HG03342 (cell line): ENCODE measurements around the gene ZNF385D.

Experiments used
- ATAC-seq: cut with Tn5 transposase; IDR thresholded peaks from one replicate; pipeline ENCODE4 v1.9.1; 2021; ENCODE audit warnings: mild to moderate bottlenecking, moderate library complexity; ENCODE audit not compliant: unreplicated experiment

Gene ZNF385D

DNA sequence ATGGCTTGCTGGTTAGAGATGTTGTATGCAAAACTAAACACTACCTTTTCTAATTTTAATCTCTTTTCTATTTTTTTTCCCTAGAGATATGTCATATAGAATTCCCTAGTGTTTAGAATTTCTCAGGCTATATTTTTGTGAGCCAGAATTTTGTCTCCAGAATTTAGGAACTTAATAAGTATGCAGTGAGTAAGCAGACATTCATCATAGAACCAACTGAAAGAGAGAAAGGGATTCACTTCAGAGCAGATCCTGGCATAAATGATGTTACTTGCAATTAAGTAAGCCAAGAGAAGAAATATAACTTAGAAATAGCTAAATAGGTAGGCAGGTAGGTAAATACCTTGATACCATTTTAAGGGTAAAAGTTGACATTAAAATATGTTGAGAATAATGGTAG is 288.9 kb downstream of the ZNF385D start:
- no peak for ATAC-seq

DNA sequence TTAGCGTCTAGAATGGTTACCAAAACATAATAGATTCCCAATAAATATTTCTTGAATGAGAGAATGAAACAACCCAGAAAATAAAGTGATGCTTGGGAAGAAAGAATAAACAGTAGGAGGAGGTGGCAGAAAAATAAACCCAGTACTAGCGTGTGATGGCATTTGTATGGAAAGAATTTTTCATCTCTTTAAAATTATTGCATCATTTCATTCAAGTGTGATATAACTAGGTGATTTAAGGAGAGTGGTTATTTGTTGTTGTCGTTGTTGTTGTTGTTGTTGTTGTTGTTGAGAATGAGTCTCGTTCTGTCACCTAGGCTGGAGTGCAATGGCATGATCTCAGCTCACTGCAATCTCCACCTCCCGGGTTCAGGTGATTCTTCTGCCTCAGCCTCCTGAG is 293.9 kb downstream of the ZNF385D start:
- no peak for ATAC-seq

DNA sequence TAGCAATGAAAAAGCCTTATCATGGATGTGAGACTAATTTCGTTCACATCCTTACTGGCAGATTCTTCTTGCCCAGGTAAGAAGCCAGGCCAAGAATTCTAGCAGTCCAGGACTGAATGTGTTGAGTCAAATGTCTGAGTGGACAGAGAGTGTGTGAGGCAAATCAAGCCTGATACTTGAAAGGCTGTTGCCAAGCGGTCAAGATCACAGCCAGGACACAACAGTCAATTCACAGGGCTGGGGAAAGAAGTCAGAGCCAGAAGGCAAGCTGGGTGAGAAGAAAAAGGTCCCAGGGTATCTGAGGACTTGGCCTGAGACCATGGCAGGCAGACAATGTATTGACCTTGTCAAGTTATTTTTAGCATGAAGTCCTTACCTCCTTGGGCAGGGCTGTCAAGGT is 301.3 kb downstream of the ZNF385D start:
- no peak for ATAC-seq

DNA sequence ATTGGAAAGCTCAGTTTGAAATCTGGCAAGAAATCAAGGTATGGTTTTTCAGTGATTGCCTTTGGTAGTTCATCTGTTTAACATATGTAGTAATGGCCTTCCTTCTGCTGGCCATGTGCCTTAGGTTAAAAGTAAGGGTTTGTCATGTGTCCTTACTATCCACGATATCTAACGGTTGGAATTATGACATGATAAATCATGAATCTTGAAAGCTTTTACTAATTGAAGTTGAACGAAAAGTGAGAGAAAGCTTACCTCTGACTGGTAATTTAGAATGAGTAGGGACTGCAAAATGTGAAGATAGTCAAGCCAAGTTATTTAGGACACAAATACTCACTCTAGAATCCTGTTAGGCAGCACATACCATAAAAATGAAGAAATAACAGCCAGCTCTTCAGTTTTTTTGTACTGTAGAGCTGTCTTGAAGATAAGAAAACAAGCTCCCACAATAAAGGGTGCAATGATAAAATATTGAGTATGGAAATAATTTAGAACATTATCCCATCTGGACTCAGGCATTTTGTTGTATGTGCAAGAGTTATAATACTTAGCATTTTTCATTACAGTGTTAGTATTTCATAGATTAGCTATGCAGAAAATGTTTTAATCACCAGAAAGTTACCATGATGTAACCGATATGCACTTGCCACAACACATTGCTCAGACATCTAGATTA is 303.4 kb downstream of the ZNF385D start:
- ATAC-seq = no peak

DNA sequence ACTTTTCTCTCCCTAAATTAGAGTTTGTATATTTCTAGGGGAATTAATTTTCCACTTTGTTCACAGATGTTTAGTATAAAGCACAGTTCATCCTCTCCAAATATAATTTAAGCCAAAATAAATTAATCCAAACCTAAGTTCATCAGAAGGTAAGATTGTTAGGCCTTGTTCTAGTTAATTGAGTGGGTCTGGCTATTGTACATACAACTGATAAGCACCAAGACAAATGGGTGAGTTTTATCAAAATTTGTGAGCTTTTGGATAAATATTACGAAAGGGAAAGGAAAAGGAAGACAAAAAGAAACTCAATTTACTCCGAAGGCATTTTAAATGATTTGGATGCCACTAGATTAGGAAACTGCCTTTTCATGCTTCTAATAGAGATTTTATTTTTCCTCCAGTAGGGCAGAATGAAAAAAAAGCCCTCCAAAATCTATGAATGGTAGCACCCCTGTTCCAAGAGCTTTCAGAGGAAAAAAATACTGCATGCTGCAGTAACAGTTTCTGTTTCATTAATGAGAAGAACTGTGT is 304.0 kb downstream of the ZNF385D start:
- ATAC-seq = no peak

DNA sequence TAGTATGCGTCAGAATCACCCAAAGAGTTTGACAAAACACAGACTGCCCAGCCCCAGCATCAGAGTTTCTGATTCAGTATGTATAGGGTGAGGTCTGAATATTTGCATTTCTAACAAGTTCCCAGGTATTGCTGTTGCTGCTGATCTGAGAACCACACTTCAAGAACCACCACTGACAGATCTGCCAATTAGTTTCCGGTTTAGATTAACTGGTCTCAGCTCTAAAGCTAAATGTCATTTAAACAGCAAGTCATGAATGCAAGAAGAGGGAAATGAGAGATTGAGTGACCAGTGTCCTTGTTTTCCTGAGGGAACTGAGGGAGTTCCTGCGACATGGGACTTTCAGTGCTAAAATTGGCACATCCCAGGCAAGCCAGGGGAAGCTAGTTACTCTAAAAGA is 305.0 kb downstream of the ZNF385D start:
- ATAC-seq = peak; percentile 95

DNA sequence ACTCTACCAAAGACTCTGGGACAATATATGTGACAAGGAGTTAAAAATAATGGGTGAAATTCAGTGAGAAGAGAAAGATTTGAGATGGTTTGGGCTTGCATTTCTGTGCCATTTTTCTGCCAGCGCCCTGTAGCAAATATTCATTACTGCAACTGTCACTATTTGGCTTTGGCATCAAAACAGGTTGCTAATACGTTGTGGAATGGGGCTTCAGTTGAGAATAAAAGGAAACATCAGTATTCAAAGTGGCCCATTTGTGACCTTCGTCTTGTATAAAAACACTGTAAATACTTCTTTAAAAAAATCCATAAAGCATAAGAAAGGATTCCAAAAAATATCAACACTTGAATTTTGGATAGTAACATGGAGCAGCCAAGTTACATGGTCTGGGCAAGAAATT is 309.2 kb downstream of the ZNF385D start:
- no peak for ATAC-seq

DNA sequence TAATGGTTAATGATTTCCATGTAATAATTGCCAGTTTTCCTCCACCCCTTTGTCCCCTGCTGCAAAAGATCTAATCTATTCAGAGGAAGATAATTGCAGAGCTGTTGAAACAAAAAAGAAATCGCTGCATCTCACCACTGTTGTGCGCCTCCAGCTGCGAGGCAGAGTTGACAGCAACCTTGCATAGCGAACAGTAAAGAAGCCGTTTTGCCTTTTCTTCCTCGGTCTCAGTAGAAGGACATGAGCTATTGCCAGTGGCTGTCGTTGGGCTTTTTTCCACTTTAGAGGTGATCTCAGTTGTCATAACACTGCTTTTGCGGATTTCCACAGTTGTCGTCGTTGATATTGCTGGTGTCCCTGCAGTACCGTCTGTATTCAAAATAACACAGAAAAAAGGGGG is 314.2 kb downstream of the ZNF385D start:
- ATAC-seq = no peak

DNA sequence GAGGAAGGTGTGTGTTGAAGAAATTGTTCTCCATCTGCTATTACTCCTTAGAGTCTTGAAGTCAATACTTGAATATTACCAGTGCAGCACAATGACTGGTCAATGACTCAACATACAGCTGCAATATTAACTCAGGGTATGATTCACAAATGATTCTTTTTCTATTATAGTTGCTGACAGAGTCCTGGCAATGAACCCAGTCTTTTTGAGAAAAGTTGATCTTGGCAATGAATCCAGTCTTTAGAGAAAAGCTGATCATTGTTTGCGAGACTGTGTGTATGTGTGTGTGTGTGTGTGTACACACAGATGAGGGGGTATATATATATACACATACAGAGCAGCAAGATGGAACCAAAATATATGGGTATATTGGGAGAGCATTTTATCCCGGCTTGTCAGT is 315.1 kb downstream of the ZNF385D start:
- no peak for ATAC-seq

DNA sequence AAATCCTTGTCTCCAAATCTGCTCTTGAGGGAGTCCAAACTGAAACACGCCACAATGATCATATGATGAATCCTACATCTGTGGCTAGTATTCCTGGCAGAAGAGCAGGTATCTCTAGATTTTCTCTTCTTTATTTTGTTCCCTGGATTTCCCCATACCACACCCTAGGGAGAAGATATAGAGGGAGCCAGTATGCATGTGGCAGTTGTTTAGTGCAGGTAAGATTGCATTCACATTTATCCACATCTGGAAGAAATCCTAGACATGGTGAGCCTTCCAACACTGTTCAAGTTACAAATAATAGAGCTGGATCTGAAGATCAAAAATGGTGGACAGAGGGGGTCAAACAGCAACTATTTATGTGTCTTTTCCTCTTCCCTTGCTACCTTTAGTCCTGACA is 316.7 kb downstream of the ZNF385D start:
- no peak for ATAC-seq

DNA sequence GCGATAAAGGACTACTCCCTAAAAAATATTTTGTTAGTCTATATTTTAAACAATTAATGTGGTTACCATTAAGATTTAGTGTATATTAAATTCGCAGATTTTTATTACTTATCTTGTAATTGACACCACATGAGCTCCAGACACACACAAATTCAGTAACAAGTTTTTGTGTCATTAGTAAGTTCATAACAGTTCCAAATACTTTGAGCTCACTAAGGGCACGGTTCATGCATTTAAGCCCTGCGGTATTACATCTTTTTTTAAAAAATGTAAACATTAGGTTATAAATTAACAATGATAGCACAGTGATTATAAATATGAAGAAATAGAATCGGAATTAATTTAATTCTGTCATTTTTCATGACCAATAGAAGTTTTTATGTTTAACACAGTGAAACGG is 317.3 kb downstream of the ZNF385D start:
- no peak for ATAC-seq

DNA sequence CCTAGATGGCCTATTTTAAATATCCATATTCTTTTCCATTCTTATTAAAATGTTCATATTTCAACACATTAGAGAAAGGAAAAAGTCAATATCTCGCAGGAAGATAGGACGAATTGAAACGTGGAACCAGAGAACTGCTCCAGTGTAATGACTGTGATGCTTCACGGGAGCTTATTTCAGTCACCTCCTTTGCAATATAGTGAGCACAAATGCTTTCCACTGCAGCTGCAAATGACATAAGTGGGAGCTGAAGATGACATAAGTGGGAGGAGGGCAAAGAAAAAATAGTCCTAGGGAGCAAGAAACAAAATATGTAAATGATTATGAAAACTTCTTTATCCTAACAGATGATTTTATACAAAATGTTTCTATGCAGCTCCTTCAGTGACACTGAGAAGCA is 324.1 kb downstream of the ZNF385D start:
- ATAC-seq = no peak

DNA sequence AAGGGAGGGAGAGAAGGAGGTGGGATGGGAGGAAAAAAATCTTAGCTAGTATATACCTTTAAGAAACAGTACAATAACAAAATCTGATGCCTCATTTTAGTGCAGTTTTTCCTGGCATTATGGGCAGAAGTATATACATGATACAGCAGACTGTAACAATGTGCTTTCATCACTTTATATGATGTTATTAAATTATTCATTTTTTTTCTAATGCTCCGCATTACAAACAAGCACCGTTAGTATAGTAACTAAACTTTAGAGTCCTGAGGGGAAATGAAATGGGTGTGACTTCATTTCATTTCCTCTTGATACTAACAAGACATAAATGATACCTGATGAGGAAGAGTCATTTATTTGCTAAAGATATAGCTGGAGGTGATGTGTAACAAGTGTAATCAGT is 325.3 kb downstream of the ZNF385D start:
- no peak for ATAC-seq

DNA sequence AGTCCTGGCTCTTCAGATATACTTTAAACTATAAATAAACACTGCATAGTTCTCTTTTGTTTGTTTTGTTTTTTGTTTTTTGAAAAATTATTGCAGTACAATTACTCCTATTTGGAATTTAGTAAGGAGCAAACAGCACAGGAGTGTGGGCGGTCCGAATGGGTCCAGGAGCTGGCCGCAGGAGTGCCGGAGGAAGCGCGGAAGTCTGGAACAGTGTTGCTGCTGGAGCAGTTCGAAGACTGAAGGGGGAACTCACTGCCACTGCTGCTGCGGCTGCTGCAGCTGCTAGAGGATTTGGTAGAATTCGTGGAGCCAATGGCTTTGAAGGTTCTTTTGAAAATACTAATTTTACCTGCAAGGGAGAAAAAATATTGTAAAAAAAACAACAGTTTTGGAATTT is 329.9 kb downstream of the ZNF385D start:
- ATAC-seq = no peak

DNA sequence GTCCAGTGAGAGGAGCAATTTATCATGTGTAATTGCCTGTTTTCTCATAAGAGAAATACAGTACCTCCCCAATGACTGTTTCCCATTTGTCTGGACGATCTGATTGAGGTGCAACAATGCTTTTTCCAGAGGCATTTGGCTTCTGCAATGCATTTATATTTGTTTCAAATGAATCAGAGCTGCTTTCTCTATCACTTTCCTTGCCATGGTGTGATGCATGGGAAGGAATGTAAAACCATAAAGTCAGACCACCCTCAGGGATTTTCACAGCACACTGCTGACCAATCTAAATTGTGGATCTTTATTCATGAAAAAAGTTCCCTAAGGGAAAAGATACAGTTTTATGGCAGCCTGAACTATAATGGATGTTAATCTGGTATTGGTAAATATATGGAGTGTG is 333.0 kb downstream of the ZNF385D start:
- no peak for ATAC-seq

DNA sequence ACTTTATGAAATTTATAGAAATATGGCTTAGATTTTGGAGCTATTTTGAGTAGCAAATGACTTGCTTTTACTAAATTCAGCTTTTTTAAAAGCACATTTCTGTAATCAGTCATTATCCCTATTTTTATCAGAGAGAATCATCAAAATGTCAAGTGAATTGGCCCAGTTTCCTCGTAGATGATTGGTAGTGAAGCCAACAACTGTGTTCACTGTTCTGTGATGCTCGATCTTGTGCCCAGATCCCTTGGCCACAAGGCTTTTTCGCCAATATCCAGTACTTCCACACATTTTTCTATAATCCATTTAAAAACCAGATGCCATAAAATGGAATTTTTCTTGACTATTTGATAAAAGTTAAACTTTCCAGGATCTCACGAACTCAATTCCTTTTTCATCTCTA is 336.5 kb downstream of the ZNF385D start:
- no peak for ATAC-seq

DNA sequence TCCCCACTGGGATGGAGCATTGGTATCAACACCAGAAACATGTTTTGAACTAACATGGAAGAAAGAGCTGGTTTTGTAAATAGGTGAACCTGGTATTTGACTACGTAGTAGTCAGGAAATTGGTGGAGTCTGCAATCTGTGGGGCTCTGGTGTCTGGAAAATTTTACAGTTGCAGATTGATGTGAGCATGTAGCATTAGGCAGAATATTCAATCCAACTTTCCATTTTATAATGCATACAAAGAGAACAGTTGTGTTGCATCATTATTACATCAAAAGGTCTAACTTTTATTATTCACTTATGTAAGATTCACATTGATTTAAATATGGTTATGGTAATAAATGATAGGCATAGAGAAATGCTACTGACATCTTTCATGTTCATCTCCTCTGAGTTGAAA is 340.0 kb downstream of the ZNF385D start:
- no peak for ATAC-seq

DNA sequence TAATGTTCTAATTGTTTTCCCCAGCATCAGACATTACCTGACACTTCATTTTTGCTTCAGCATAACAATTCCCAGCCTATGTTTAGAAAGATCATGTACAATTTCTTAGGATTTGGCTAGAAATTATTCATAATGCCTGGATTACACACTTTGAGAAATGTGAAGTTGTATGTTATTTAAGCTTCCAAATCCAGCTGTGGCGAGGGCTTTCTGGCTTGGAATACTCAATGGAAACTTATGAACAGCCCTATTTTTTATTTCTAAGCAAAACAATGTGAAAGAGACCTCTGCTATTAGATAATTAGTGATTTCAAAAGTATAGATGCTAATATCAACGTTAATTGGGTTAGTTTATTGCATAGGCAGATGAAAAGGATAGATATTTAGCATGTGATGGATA is 341.6 kb downstream of the ZNF385D start:
- ATAC-seq = no peak

DNA sequence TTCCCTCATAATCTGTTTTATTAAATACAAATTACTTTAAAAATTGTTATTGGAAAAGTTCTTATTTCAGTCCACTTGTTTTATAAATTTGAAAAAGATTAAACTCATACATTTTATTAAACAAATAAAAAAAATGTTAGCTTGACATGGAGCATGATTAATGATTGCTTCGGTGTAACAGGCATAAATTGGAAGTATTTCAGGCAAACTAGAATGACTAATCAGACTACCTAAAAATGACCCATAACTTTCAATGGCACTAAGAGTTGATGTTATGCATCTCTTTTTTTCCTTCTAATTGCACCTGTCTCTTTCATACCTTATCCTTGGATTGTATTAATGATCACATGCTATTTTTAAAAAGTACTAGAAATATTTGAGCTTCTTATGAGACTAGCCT is 343.3 kb downstream of the ZNF385D start:
- ATAC-seq = no peak

DNA sequence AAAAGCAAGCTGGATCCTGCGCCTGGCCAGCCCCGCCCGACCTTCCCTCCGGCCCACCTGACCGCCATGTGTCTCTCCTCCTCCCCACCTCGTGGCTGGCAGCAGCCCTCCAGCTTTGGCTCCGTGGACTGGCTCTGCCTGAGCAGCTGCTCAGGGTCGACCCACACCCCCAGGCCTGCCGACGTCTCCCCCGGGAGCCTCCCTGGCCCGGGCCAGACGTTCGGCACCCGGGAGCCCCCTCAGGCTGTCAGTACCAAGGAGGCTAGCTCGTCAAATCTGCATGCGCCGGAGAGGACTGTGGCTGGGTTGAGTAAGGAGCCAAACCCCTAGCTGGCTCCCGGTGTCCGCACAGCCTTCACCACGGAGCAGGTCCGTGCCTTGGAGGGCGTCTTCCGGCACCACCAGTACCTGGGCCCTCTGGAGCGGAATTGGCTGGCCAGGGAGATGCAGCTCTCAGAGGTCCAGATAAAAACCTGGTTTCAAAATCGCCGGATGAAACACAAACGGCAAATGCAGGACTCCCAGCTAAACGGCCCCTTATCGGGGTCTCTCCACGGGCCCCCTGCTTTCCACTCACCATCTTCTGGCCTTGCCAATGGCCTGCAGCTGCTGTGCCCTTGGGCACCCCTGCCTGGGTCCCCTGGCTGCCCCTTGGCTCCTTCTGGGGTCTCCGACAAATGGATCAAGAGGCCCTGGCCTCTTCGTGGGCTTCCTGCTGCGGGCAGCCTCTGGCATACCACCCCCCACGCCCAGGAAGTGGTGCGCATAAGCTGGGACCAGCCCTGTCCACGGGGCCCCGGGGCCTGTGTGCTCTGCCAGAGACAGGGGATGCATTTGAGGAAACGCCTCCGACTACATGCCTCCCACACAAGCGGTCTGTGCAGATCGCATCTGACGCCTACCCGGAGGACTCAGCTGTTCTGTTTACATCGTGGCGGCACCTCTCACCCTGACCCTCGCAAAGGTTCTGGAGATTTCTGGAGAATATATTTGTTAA is 345.0 kb downstream of the ZNF385D start:
- ATAC-seq = no peak

DNA sequence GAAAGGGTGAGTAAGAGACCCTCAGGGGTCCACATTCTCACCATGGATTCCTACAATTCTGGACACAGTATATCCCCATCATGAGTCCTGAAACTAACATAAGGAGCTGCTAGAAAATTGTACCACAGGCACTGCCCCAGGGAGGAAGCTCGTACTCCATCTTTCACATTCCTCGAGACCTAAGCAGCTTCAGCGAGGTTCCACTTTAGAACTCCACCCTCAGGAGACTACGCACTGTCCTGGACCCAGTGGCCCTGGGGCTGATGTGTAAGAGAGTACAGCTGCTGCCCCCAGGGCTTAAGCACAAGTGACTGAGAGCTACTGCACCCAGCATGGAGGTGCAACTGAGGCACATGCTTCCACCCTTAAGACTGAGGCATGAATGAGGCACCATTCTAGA is 352.5 kb downstream of the ZNF385D start:
- ATAC-seq = no peak

DNA sequence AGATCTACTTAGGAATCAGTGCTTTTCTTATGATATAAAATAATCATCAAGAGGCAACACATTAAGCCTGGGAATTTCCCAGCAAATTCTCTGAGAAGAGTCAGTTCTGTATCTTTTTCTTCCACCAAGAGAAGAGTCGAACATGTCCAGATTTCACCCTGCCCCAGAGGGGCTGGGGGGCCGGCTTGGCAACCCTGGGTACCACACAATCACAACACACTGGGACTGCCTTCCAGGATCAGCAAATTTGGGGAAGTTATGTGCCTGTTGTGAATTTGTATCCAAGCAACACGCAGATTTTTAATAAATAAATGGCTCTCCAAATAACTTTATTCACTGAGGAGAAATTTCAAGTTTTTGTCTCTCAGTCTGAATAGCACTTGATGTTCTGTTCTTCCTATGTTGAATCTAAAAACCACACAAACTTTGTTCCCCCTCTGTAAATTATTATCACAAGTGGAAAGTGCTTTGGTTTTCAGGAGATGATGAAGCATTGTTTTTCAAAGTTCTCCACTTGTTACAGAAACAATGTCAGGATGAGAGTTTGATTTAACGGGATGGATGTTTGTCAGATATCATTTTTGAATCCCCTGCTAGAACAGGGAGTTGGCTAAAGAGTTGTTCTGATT is 357.2 kb downstream of the ZNF385D start:
- ATAC-seq = no peak
